ENCODE measurements around the gene DAND5.

The DAND5 gene

GRCh38 chr19:12924621-12925310 lies 44.6 kb upstream of the DAND5 start:
- peaks cover 15% of the 10 kb centered on the region; the same call in 1 of the 2 replicates for H4K20me1 ChIP-seq (ENCODE audit: insufficient read depth, low read length)
- no peak overlapping the region for H3K4me2 ChIP-seq (ENCODE audit: insufficient read depth, low read length)

GRCh38 chr19:12930002-12930645 lies 39.3 kb upstream of the DAND5 start:
- Histone ChIP-seq H3K36me3 (ENCODE audit: insufficient read depth, low read length) (peaks cover 65% of the 10 kb centered on the region), H2AFZ (ENCODE audit: low read depth, low read length) (no peak overlapping the region), H3K4me1 (ENCODE audit: insufficient read depth, low read length) (peaks cover 36% of the 10 kb centered on the region), H3K27me3 (ENCODE audit: insufficient read depth, low read length, poor library complexity) (no peaks in the 10 kb centered on the region), H3K79me2 (ENCODE audit: insufficient read depth, low read length) (peaks cover 54% of the 10 kb centered on the region), H3K27ac (ENCODE audit: low read length) (no peak overlapping the region; the same call in 1 of the 2 replicates), H3K9me3 (ENCODE audit: insufficient read depth, low read length, severe bottlenecking) (no peaks in the 10 kb centered on the region), H3K4me3 (ENCODE audit: low read depth in 1 of 2, low read length in 2 of 2) (no peak overlapping the region), H3K4me2 (ENCODE audit: insufficient read depth, low read length) (peak overlapping the region; percentile 11; the same call in 1 of the 2 replicates), H4K20me1 (ENCODE audit: insufficient read depth, low read length) (peaks cover 26% of the 10 kb centered on the region), H3K9ac (ENCODE audit: low read depth, low read length) (no peak overlapping the region)
- DNase-seq (no peak), ATAC-seq (ENCODE audit: insufficient read depth, low read depth) (no peak)
- TF ChIP-seq CTCF (IDR thresholded peaks at IDR 0.05; ENCODE audit: borderline replicate concordance, extremely low read depth, low read length, poor library complexity, severe bottlenecking), result peak; percentile 37
- no peak for TF ChIP-seq EZH2 (IDR thresholded peaks at IDR 0.05; ENCODE audit: borderline replicate concordance, low read depth, low read length, severe bottlenecking)

More at GRCh38 chr19:12924621-12925310, 44.6 kb upstream of the DAND5 start:
- DNase-seq (no peak), ATAC-seq (ENCODE audit: insufficient read depth, low read depth) (no peak)
- Histone ChIP-seq H3K4me3 (ENCODE audit: low read depth in 1 of 2, low read length in 2 of 2) (no peak overlapping the region), H3K36me3 (ENCODE audit: insufficient read depth, low read length) (peaks cover 70% of the 10 kb centered on the region), H2AFZ (ENCODE audit: low read depth, low read length) (no peak overlapping the region), H3K9ac (ENCODE audit: low read depth, low read length) (peak overlapping the region; percentile 12; the same call in 1 of the 2 replicates), H3K9me3 (ENCODE audit: insufficient read depth, low read length, severe bottlenecking) (no peaks in the 10 kb centered on the region), H3K27ac (ENCODE audit: low read length) (no peak overlapping the region), H3K4me1 (ENCODE audit: insufficient read depth, low read length) (no peaks in the 10 kb centered on the region), H3K79me2 (ENCODE audit: insufficient read depth, low read length) (peaks cover 9% of the 10 kb centered on the region), H3K27me3 (ENCODE audit: insufficient read depth, low read length, poor library complexity) (no peaks in the 10 kb centered on the region)
- TF ChIP-seq CTCF (IDR thresholded peaks at IDR 0.05; ENCODE audit: borderline replicate concordance, extremely low read depth, low read length, poor library complexity, severe bottlenecking) (no peak), EZH2 (IDR thresholded peaks at IDR 0.05; ENCODE audit: borderline replicate concordance, low read depth, low read length, severe bottlenecking) (no peak)

- H3K27me3 ChIP-seq (ENCODE audit: insufficient read depth, low read length, poor library complexity), result no peaks in the 10 kb centered on the region
- H3K79me2 ChIP-seq (ENCODE audit: insufficient read depth, low read length), result peaks cover 49% of the 10 kb centered on the region
- peaks cover 61% of the 10 kb centered on the region for H3K4me1 ChIP-seq (ENCODE audit: insufficient read depth, low read length)
- H4K20me1 ChIP-seq (ENCODE audit: insufficient read depth, low read length), result peaks cover 26% of the 10 kb centered on the region
- peak overlapping the region; percentile 88 for H2AFZ ChIP-seq (ENCODE audit: low read depth, low read length)
- peak overlapping the region; percentile 91 for H3K9ac ChIP-seq (ENCODE audit: low read depth, low read length)
- peak overlapping the region; percentile 91 for H3K4me2 ChIP-seq (ENCODE audit: insufficient read depth, low read length)
- peak overlapping the region; percentile 97 for H3K27ac ChIP-seq (ENCODE audit: low read length)
- DNase-seq (no peak), ATAC-seq (ENCODE audit: insufficient read depth, low read depth) (no peak)
- peaks cover 45% of the 10 kb centered on the region for H3K36me3 ChIP-seq (ENCODE audit: insufficient read depth, low read length)
- no peak for TF ChIP-seq EZH2 (IDR thresholded peaks at IDR 0.05; ENCODE audit: borderline replicate concordance, low read depth, low read length, severe bottlenecking)
- TF ChIP-seq CTCF (IDR thresholded peaks at IDR 0.05; ENCODE audit: borderline replicate concordance, extremely low read depth, low read length, poor library complexity, severe bottlenecking), result no peak
- peak overlapping the region; percentile 80 to 95 for H3K4me3 ChIP-seq (ENCODE audit: low read depth in 1 of 2, low read length in 2 of 2)
- no peaks in the 10 kb centered on the region for H3K9me3 ChIP-seq (ENCODE audit: insufficient read depth, low read length, severe bottlenecking)
Observed at GRCh38 chr19:12932392-12933286, 36.7 kb upstream of the DAND5 start.

All from DND-41 (cell line).